ENCODE results near the gene TMEM120B. TPM values are rescaled to one million over a fixed set of nuclear protein-coding genes. Genes with fewer than 3 reads are reported as not detected.

TMEM120B gene
- total and polyA plus RNA-seq, 2 of the 13 experiments (the other 11 are each of a cell fraction or from before 2014, with no cell fraction given), result 7.1 to 12.9 TPM

GRCh38 chr12:121796855-121797751, 84.6 kb downstream of the TMEM120B start (continued):
- TF ChIP-seq TEAD2 (CRISPR knock-in tag; IDR thresholded peaks at IDR 0.05) (no peak), HOXA5 (CRISPR knock-in tag; IDR thresholded peaks at IDR 0.05) (0 out of 2 replicates have a peak, but pooled peaks have one; percentile 36), ZMYM3 (CRISPR knock-in tag; IDR thresholded peaks at IDR 0.05) (peak; percentile 74; the same call in 1 of the 2 replicates), CENPBD1 (CRISPR knock-in tag; IDR thresholded peaks at IDR 0.05; ENCODE audit: borderline replicate concordance, low read depth) (no peak), MTF2 (CRISPR knock-in tag; IDR thresholded peaks at IDR 0.05; ENCODE audit: borderline replicate concordance) (no peak), ZNF142 (CRISPR knock-in tag; IDR thresholded peaks at IDR 0.05) (peak; percentile 59; the same call in 1 of the 2 replicates), E2F5 (CRISPR knock-in tag; conservative IDR thresholded peaks at IDR 0.05) (no peak), RAD51 (IDR thresholded peaks at IDR 0.05; ENCODE audit: borderline replicate concordance) (0 out of 2 replicates have a peak, but pooled peaks have one; percentile 18), ZNF292 (CRISPR knock-in tag; IDR thresholded peaks at IDR 0.05; ENCODE audit: borderline replicate concordance, low read depth) (no peak; the same call in 1 of the 2 replicates), NAIF1 (CRISPR knock-in tag; IDR thresholded peaks at IDR 0.05; ENCODE audit: borderline replicate concordance) (0 out of 2 replicates have a peak, but pooled peaks have one; percentile 79), PAF1 (CRISPR knock-in tag; IDR thresholded peaks at IDR 0.05) (no peak)
- TF ChIP-seq, protein P1, sequence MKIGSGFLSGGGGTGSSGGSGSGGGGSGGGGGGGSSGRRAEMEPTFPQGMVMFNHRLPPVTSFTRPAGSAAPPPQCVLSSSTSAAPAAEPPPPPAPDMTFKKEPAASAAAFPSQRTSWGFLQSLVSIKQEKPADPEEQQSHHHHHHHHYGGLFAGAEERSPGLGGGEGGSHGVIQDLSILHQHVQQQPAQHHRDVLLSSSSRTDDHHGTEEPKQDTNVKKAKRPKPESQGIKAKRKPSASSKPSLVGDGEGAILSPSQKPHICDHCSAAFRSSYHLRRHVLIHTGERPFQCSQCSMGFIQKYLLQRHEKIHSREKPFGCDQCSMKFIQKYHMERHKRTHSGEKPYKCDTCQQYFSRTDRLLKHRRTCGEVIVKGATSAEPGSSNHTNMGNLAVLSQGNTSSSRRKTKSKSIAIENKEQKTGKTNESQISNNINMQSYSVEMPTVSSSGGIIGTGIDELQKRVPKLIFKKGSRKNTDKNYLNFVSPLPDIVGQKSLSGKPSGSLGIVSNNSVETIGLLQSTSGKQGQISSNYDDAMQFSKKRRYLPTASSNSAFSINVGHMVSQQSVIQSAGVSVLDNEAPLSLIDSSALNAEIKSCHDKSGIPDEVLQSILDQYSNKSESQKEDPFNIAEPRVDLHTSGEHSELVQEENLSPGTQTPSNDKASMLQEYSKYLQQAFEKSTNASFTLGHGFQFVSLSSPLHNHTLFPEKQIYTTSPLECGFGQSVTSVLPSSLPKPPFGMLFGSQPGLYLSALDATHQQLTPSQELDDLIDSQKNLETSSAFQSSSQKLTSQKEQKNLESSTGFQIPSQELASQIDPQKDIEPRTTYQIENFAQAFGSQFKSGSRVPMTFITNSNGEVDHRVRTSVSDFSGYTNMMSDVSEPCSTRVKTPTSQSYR (CRISPR knock-in tag; IDR thresholded peaks at IDR 0.05; ENCODE audit: borderline replicate concordance), result peak; percentile 57; the same call in 1 of the 2 replicates
